Sigmoid colon (tissue), 4 donors: ENCODE data around the gene CYBRD1.

Experiments
- EP300 ChIP-seq, 4 donors: sonication (generic); formaldehyde crosslinking; IDR thresholded peaks; one replicate each; pipeline ENCODE4 v1.6.1; 2017; ENCODE audit warnings: antibody characterized with exemption in 4 of 4
- POLR2A ChIP-seq, 2 donors: fragments of 450-650 bp; IDR thresholded peaks; one replicate each; pipeline ENCODE4 v1.6.1; 2016; ENCODE audit warnings: antibody characterized with exemption in 2 of 2, mild to moderate bottlenecking in 2 of 2, moderate library complexity in 2 of 2
- POLR2AphosphoS5 ChIP-seq, 4 donors: sonication (generic); formaldehyde crosslinking; IDR thresholded peaks; one replicate each; pipeline ENCODE4 v1.6.1; 2017; ENCODE audit warnings: antibody characterized with exemption in 4 of 4
- TF ChIP-seq, protein P1 (sequence below), 4 experiments: fragments of 450-650 bp in 3 of 4; fragments of 200-600 bp in 1 of 4; IDR thresholded peaks; one replicate each; pipeline ENCODE4 v1.5.1; 2016 to 2019; ENCODE audit warnings: antibody characterized with exemption in 4 of 4, mild to moderate bottlenecking in 3 of 4, moderate library complexity in 2 of 4

DNA sequence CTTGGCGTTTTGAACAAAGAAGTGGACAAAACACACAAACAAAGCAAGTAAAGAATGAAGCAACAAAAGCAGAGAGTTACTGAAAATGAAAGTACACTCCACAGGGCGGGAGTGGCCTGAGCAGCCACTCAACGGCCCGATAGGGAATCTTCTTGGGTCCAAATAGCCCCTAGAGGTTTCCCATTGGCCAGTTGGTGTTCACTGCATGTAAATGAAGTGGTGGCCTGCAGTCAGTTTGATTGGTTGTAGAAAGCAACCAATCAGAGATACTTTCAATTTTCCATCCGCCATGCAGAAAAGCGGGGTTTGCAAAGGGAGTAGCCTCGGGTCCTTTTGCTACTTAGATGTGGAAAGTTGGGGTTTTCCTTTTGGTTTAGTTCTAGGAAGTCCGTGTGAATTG is 31.6 kb downstream of the CYBRD1 start:
- TF ChIP-seq, protein P1, sequence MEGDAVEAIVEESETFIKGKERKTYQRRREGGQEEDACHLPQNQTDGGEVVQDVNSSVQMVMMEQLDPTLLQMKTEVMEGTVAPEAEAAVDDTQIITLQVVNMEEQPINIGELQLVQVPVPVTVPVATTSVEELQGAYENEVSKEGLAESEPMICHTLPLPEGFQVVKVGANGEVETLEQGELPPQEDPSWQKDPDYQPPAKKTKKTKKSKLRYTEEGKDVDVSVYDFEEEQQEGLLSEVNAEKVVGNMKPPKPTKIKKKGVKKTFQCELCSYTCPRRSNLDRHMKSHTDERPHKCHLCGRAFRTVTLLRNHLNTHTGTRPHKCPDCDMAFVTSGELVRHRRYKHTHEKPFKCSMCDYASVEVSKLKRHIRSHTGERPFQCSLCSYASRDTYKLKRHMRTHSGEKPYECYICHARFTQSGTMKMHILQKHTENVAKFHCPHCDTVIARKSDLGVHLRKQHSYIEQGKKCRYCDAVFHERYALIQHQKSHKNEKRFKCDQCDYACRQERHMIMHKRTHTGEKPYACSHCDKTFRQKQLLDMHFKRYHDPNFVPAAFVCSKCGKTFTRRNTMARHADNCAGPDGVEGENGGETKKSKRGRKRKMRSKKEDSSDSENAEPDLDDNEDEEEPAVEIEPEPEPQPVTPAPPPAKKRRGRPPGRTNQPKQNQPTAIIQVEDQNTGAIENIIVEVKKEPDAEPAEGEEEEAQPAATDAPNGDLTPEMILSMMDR (IDR thresholded peaks at IDR 0.05): no peak
- no peak for TF ChIP-seq EP300 (IDR thresholded peaks at IDR 0.05)
- no peak for TF ChIP-seq POLR2A (IDR thresholded peaks at IDR 0.05)
- TF ChIP-seq POLR2AphosphoS5 (IDR thresholded peaks at IDR 0.05): no peak
